AG10803 (cell line): Measurements from ENCODE around the gene SIGLEC1.

ENCODE experiments used
- DNase-seq: peaks from one replicate; pipeline ENCODE4 v3.0.0; 2010; ENCODE audit warnings: low read depth
- H3K4me3 ChIP-seq: 2 replicates; pipeline ENCODE4 v1.5.1; 2011; ENCODE audit warnings: mild to moderate bottlenecking, low read length, control low read depth
- TF ChIP-seq, protein P1 (sequence below): conservative IDR thresholded peaks from 2 replicates; pipeline ENCODE4 v1.5.1; 2011; ENCODE audit warnings: mild to moderate bottlenecking, low read length, control low read depth, inconsistent platforms

The SIGLEC1 gene

DNA sequence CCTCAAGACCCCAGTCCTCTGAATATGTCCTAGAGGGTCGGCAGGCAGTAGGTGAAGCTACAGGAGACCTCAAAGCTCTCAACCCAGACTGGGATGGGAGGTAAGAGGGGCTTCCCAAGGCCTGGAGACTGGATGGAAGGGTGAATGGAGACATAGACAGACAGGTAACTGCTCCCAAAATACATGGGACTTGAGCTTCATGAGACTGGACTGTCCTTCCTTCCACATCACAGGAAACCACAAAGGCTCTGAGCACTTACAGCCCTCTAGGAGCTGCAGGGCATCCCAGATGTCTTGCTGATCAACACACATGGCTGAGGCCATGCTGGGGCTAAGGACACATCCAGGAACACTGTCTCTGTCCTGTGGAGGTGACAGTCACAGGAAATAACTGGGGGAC lies 31.6 kb upstream of the SIGLEC1 start:
- TF ChIP-seq, protein P1, sequence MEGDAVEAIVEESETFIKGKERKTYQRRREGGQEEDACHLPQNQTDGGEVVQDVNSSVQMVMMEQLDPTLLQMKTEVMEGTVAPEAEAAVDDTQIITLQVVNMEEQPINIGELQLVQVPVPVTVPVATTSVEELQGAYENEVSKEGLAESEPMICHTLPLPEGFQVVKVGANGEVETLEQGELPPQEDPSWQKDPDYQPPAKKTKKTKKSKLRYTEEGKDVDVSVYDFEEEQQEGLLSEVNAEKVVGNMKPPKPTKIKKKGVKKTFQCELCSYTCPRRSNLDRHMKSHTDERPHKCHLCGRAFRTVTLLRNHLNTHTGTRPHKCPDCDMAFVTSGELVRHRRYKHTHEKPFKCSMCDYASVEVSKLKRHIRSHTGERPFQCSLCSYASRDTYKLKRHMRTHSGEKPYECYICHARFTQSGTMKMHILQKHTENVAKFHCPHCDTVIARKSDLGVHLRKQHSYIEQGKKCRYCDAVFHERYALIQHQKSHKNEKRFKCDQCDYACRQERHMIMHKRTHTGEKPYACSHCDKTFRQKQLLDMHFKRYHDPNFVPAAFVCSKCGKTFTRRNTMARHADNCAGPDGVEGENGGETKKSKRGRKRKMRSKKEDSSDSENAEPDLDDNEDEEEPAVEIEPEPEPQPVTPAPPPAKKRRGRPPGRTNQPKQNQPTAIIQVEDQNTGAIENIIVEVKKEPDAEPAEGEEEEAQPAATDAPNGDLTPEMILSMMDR: no peak

DNA sequence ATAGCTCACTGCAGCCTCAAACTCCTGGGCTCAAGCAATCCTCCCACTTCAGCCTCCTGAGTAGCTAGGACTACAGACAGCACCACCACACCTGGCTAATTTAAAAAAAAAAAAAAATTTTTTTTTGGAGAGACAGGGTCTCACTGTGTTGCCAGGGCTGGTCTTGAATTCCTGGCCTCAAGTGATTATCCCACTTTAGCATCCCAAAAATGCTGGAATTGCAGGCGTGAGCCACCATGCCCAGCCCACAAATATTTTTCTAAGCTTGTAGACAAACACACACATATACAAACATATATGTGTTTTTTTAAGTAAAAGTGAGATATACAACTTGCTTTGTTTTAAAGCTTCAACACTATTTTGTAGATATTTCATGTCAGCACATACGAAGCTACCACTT lies 30.9 kb upstream of the SIGLEC1 start:
- H3K4me3 ChIP-seq: no peak overlapping the region
- TF ChIP-seq, protein P1: no peak
- no peak for DNase-seq

More for the DNA sequence above, 31.6 kb upstream of the SIGLEC1 start:
- DNase-seq: no peak
- no peak overlapping the region for H3K4me3 ChIP-seq

DNA sequence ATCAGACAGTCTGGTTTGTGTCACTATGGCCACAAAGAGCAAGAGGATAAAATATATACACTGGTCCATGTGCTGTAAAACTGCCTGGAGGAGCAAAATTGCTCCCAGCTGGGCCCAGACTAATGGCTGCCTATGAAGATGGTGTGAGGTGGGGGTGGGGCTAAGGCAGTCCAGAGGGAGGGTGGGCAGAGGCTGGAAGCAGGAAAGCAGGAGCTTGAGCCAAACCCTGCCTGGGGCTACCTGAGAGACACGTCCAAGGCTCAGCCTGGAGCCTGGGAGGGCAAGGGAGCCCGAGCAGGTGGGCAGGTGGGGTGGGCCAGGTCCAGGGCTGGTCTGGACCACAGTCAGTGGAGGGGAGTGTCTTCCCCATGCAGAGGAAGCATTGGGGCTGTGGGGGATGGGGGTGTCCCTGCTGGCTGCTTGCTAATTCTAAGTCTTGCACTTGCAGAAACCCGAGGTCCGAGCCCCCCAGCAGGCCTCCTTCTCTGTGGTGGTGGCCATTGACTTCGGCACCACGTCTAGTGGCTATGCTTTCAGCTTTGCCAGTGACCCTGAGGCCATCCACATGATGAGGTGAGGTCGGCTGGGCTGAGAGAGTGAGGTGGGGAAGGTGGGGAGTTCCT lies 29.5 kb upstream of the SIGLEC1 start:
- H3K4me3 ChIP-seq: no peak overlapping the region
- no peak for DNase-seq
- TF ChIP-seq, protein P1: no peak

DNA sequence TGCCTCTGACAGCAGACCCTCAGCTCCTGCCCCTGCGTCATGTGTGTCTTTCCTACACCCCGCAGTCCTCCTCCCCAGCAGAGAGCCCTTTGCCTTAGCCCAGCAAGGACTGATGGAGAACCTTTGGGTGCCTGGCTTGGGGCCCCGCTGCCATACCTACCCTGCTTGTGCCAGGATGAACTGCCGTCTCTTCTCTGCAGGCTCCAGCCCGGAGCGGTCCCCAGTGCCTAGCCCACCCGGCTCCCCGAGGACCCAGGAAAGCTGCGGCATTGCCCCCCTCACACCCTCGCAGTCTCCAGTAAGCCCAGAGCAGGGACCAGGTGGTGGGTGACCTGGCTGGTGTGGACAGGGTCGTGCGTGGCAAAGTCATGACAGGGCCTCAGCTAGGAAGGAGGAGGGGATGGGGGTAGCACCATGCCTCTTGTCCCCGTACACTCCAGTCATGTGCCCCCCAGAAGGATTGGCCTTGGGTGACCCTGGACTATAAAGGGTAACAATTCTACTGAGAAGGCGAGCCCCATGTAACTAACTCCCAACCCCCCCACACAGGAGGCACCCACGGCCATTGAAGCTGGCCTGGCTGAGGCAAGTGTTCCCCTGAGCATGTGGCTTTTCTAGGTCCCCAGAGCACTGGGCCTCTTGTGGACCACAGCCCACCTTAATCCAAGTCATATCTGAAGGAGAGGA lies 28.4 kb upstream of the SIGLEC1 start:
- DNase-seq: no peak
- TF ChIP-seq, protein P1: no peak
- no peak overlapping the region for H3K4me3 ChIP-seq

DNA sequence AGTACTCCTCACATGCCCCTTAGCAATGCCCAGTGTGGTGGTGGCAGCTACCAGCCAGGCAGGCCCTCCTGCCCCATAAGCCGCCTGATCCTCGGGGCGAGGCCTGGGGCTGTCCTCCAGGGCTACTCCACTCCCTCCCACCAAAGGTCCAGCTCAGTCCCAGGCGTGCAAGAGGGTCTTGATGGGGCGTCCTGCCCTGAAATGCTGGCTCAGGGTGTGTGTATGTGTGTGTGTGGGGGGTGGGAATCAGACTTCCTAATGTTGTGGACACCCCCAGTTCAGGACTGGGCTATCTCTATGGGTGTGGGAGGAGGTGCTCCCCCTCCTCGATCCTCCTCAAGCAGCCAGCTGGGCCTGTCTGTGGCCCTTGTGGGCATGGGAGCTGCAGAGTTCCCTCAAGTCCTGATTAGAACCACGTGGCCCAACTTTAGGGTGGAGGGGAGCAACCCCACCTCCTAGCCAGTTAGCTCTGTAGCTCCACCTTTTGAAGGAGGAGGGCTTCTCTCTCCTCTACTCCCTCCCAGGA lies 27.6 kb upstream of the SIGLEC1 start:
- no peak for DNase-seq
- no peak overlapping the region for H3K4me3 ChIP-seq
- TF ChIP-seq, protein P1: no peak

DNA sequence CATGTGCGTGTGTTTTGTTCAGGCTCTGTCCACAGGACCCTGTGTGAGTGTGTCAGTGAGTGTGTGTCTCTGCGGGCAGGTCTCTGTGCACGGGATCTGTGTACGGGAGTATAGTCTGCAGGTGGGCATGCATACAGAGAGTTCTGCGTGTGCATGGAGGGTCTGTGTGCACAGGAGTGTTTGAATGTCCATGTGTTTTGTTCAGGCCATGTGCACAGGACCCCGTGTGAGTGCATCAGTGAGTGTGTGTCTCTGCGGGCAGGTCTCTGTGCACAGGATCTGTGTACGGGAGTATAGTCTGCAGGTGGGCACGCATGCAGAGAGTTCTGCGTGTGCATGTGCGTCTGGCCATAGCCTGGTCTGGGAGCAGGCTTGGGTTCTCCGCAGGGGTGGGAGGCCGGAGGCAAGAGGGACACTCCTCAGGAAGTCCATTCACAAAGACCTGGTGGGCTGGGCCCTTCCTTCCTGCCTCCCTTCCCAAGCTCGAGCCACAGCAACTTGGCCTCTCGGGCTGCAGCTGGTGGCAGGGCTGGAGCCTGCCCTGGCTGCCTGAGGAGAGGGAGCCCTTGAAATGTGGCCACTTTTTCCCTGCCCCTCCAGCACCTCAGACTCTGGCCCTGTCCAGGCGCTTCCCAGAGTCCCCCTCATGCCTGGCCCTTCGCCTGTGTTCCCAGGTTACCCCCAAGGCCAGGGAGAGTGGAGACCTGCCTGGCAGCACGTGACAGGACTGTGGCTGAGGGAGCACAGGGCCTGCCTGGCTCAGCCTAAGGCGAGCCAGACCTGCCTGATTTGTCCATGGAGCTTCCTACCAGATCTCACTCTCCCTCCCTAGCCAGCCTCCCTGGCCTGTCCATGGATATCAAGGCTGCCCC lies 26.9 kb upstream of the SIGLEC1 start:
- TF ChIP-seq, protein P1: no peak
- no peak overlapping the region for H3K4me3 ChIP-seq
- DNase-seq: no peak
